ENCODE results near the gene ZBTB12. TPM values are rescaled to one million over a fixed set of nuclear protein-coding genes. Genes with fewer than 3 reads are reported as not detected.

Gene ZBTB12
- total and polyA plus RNA-seq, 2 of the 4 experiments (the other 2 are of a cell fraction), result 2.0 to 8.5 TPM

GRCh38 chr6:31883676-31884075 lies 18.2 kb downstream of the ZBTB12 start:
- Histone ChIP-seq H2BK5ac (ENCODE audit: low read depth, low read length, poor library complexity, severe bottlenecking) (no peak overlapping the region), H3K4me2 (ENCODE audit: low read depth, low read length) (no peak overlapping the region), H3K23ac (ENCODE audit: low read depth, low read length) (no peak overlapping the region), H3K9me3 (ENCODE audit: control insufficient read depth, insufficient read depth, low read length) (no peaks in the 10 kb centered on the region), H4K5ac (ENCODE audit: low read depth, low read length) (no peak overlapping the region), H4K20me1 (ENCODE audit: insufficient read depth, low read length) (peaks cover 2% of the 10 kb centered on the region; the same call in 1 of the 2 replicates), H3K79me1 (ENCODE audit: low read depth in 1 of 2, low read length in 2 of 2) (no peaks in the 10 kb centered on the region), H3K4ac (ENCODE audit: low read depth, low read length) (no peak overlapping the region), H3K4me1 (ENCODE audit: control insufficient read depth, insufficient read depth, low read length) (no peaks in the 10 kb centered on the region), H2AK5ac (ENCODE audit: low read depth, low read length) (no peak overlapping the region), H2BK15ac (ENCODE audit: low read depth, low read length) (no peak overlapping the region), H3K36me3 (ENCODE audit: control insufficient read depth, insufficient read depth, low read length) (peaks cover 79% of the 10 kb centered on the region), H3K4me3 (ENCODE audit: insufficient read depth, low read depth, low read length) (no peak overlapping the region), H2AK9ac (replicated peaks; ENCODE audit: low read depth, low read length, poor library complexity) (no peak overlapping the region), H4K91ac (ENCODE audit: insufficient read depth, low read depth, low read length) (no peak overlapping the region), H2AFZ (replicated peaks; ENCODE audit: low read length, poor library complexity) (no peak overlapping the region), H3K9me1 (ENCODE audit: insufficient read depth, low read length) (0 out of 2 replicates have a peak, but pooled peaks cover 2% of the 10 kb centered on the region), H2BK20ac (ENCODE audit: low read depth, low read length) (no peak overlapping the region), H4K8ac (ENCODE audit: low read depth in 2 of 2, low read length in 2 of 2) (no peak overlapping the region), H3K56ac (ENCODE audit: extremely low read depth, insufficient read depth, low read length) (no peak overlapping the region), H3K9ac (ENCODE audit: low read depth, low read length) (no peak overlapping the region), H3K18ac (ENCODE audit: low read depth, low read length) (no peak overlapping the region), H2BK120ac (ENCODE audit: low read depth, low read length) (no peak overlapping the region), H3K27ac (ENCODE audit: insufficient read depth, low read length) (no peak overlapping the region), H3K14ac (replicated peaks; ENCODE audit: low read depth, low read length) (no peak overlapping the region), H3K27me3 (ENCODE audit: control insufficient read depth, insufficient read depth, low read length) (no peaks in the 10 kb centered on the region)
- no peak for ATAC-seq (ENCODE audit: low read depth)
- TF ChIP-seq CHD1 (IDR thresholded peaks at IDR 0.05; ENCODE audit: low read depth, low read length), result no peak
- TF ChIP-seq RCOR1 (IDR thresholded peaks at IDR 0.05; ENCODE audit: insufficient replicate concordance, low read length), result no peak
- no peak for TF ChIP-seq RAD21 (IDR thresholded peaks at IDR 0.05; ENCODE audit: low read length)
- no peak for TF ChIP-seq FOS (IDR thresholded peaks at IDR 0.05; ENCODE audit: low read depth, low read length)
- no peak for TF ChIP-seq CTCF (conservative IDR thresholded peaks at IDR 0.05; ENCODE audit: low read depth, low read length)
- no peak for TF ChIP-seq MXI1 (IDR thresholded peaks at IDR 0.05; ENCODE audit: borderline replicate concordance, low read depth, low read length)
- TF ChIP-seq SMC3 (IDR thresholded peaks at IDR 0.05; ENCODE audit: low read depth, low read length), result no peak
- no peak for TF ChIP-seq BHLHE40 (IDR thresholded peaks at IDR 0.05; ENCODE audit: low read depth, low read length)
- TF ChIP-seq POLR2A (IDR thresholded peaks at IDR 0.05; ENCODE audit: low read depth, low read length), result no peak
- intact Hi-C loops (cut with micrococcal nuclease) (no loop called here), in situ Hi-C loops (cut with MboI; ENCODE audit: low sequenced_read_pairs) (no loop called here), dilution Hi-C loops (cut with HindIII; ENCODE audit: low sequenced_read_pairs, unreplicated experiment) (no loop called here)
- BruUV-seq (replicated peaks), result no TSS peak
- POLR2A ChIA-PET (ENCODE audit: unreplicated experiment), result no interaction called here
- CTCF ChIA-PET, result interaction anchor here (0.6 kb wide), 1 partner anchor 1442 kb away, joined by 3 read pairs; no protein-coding TSS in a partner anchor
- no peak for DNase-seq
- no CpG with 5 or more reads among the region's 12 CpGs for WGBS, 2 experiments (ENCODE audit: extremely low coverage in 2 of 2, insufficient read length in 1 of 2)

Measured in IMR-90 (cell line).